HepG2 (cell line): ENCODE measurements around the gene CFAP45. TPM values are rescaled to one million over a fixed set of nuclear protein-coding genes. Genes with fewer than 3 reads are reported as not detected.

Experiments used
- FUBP1 ChIP-seq: sonication (generic); formaldehyde crosslinking; IDR thresholded peaks from 2 replicates; pipeline ENCODE4 v1.5.1; 2020; ENCODE audit warnings: missing genetic modification reagents, mild to moderate bottlenecking, borderline replicate concordance
- GMEB1 ChIP-seq: sonication (generic); formaldehyde crosslinking; IDR thresholded peaks from 2 replicates; pipeline ENCODE4 v1.5.1; 2020; ENCODE audit warnings: missing genetic modification reagents, mild to moderate bottlenecking, borderline replicate concordance
- HMG20A ChIP-seq: IDR thresholded peaks from 2 replicates; pipeline ENCODE4 v1.6.1; 2016; ENCODE audit warnings: borderline replicate concordance
- HNRNPLL ChIP-seq: fragments of 200-400 bp; formaldehyde crosslinking; IDR thresholded peaks from 2 replicates; pipeline ENCODE4 v1.6.1; 2017; ENCODE audit warnings: mild to moderate bottlenecking, low read depth, low read length; ENCODE audit not compliant: poor library complexity, severe bottlenecking
- MTF2 ChIP-seq: sonication (generic); formaldehyde crosslinking; IDR thresholded peaks from 2 replicates; pipeline ENCODE4 v1.5.0; 2020; ENCODE audit warnings: missing genetic modification reagents, borderline replicate concordance
- NFRKB ChIP-seq: fragments of 450-650 bp; IDR thresholded peaks from 2 replicates; pipeline ENCODE4 v1.6.1; 2017
- RNF219 ChIP-seq: sonication (generic); formaldehyde crosslinking; IDR thresholded peaks from 2 replicates; pipeline ENCODE4 v1.5.0; 2020; ENCODE audit warnings: mild to moderate bottlenecking, missing genetic modification reagents
- SNAPC4 ChIP-seq: sonication (generic); formaldehyde crosslinking; IDR thresholded peaks from 2 replicates; pipeline ENCODE4 v1.4.0; 2020; ENCODE audit warnings: mild to moderate bottlenecking, missing genetic modification reagents
- ZBTB1 ChIP-seq: sonication (generic); formaldehyde crosslinking; IDR thresholded peaks from 2 replicates; pipeline ENCODE4 v1.4.0; 2020; ENCODE audit warnings: missing genetic modification reagents, borderline replicate concordance
- ZFY ChIP-seq: sonication (generic); formaldehyde crosslinking; IDR thresholded peaks from 2 replicates; pipeline ENCODE4 v1.4.0; 2020; ENCODE audit warnings: missing genetic modification reagents
- ZNF687 ChIP-seq: sonication (generic); formaldehyde crosslinking; IDR thresholded peaks from 2 replicates; pipeline ENCODE4 v1.5.1; 2020; ENCODE audit warnings: mild to moderate bottlenecking, missing genetic modification reagents, moderate library complexity
- polyA plus RNA-seq, 8 experiments: library from polyadenylated mRNA; depleted of rRNA in 3 of 8; stranded (reverse) in 7 of 8; unstranded in 1 of 8; fragments of >200 nt; fragmentation: Illumina TruSeq in 4 of 8; extraction: Trizol in 4 of 8; gene quantifications; 2 replicates each; pipeline versions ENCODE4 v1.2.1 to v1.2.3, GENCODE V29; 2011 to 2016; ENCODE audit warnings: low read depth in 4 of 8, missing spikeins in 1 of 8, mixed read lengths in 1 of 8; ENCODE audit not compliant: insufficient read depth in 1 of 8
- total RNA-seq, 5 experiments: library from RNA; depleted of rRNA; stranded (reverse); fragments of >200 nt; fragmentation: Illumina TruSeq; extraction: Trizol; gene quantifications; 2 replicates each; pipeline ENCODE4 v1.2.3, GENCODE V29; 2016; ENCODE audit warnings: low read depth in 1 of 5

CFAP45 gene
- total and polyA plus RNA-seq, 2 of the 13 experiments (the other 11 are each of a cell fraction or from before 2014, with no cell fraction given) = not detected

- TF ChIP-seq ZNF687 (CRISPR knock-in tag) (peak; percentile 46), HMG20A (CRISPR knock-in tag) (no peak), HNRNPLL (peak; percentile 30), SNAPC4 (no peak), GMEB1 (CRISPR knock-in tag) (peak; percentile 26; the same call in 1 of the 2 replicates), NFRKB (no peak), ZBTB1 (CRISPR knock-in tag) (no peak), ZFY (CRISPR knock-in tag) (no peak), MTF2 (CRISPR knock-in tag) (no peak), RNF219 (CRISPR knock-in tag) (no peak), FUBP1 (CRISPR knock-in tag) (no peak)
Observed at GRCh38 chr1:159945483-159946241, 45.7 kb upstream of the CFAP45 start, which contains the start of gene IGSF9 (continued).
